ENCODE measurements around the gene NUDT2. TPM values are rescaled to one million over a fixed set of nuclear protein-coding genes. Genes with fewer than 3 reads are reported as not detected.

NUDT2 gene
- total and polyA plus RNA-seq, 10 of the 15 experiments (the other 5 are each of a cell fraction or from before 2014, with no cell fraction given), result 24.5 to 55.1 (median 33.6) TPM

GRCh38 chr9:34338665-34339385, 9.5 kb downstream of the NUDT2 start (continued):
- no peak for TF ChIP-seq TBL1XR1 (IDR thresholded peaks at IDR 0.05; ENCODE audit: low read depth, low read length)

- no peak for ATAC-seq
- in situ Hi-C loops (cut with MboI), result no loop called here
- Histone ChIP-seq H3K36me3 (ENCODE audit: control insufficient read depth in 2 of 2, insufficient read depth in 2 of 2, low read length in 1 of 2) (peaks cover 7 to 22% of the 10 kb centered on the region in 2 experiments), H3K4me3 (no peak overlapping the region), H4K20me1 (ENCODE audit: control insufficient read depth, insufficient read depth) (no peaks in the 10 kb centered on the region), H3K79me2 (ENCODE audit: control insufficient read depth, insufficient read depth, low read length) (no peaks in the 10 kb centered on the region), H3K9me3 (replicated peaks; ENCODE audit: control insufficient read depth, insufficient read depth, low read length) (no peaks in the 10 kb centered on the region), H3K9ac (ENCODE audit: control insufficient read depth, insufficient read depth, low read length) (no peak overlapping the region), H3K27ac (ENCODE audit: control insufficient read depth, insufficient read depth) (no peak overlapping the region), H3K27me3 (replicated peaks in 1 of 2; ENCODE audit: control insufficient read depth in 2 of 2, insufficient read depth in 2 of 2, low read length in 1 of 2) (no peaks in the 10 kb centered on the region), H3K4me2 (ENCODE audit: control insufficient read depth, insufficient read depth) (no peak overlapping the region), H3K4me1 (ENCODE audit: control insufficient read depth, insufficient read depth, low read length) (no peaks in the 10 kb centered on the region), H2AFZ (ENCODE audit: control insufficient read depth, low read depth, low read length) (no peak overlapping the region)
- POLR2A ChIA-PET, result no interaction called here
- intact Hi-C loops (cut with micrococcal nuclease; ENCODE audit: unreplicated experiment), result no loop called here
- DNase-seq (ENCODE audit: low read depth, low spot score), result no peak
- no peak for FAIRE-seq
- no TSS peak for BruUV-seq (replicated peaks)
- SMC1A ChIA-PET (ENCODE audit: uncharacterized antibody, unreplicated experiment), result no interaction called here
- 91% methylated on average over 7 of the region's 7 CpGs for WGBS (ENCODE audit: insufficient coverage, insufficient replicate concordance, low lambda C conversion rate, missing lambda C conversion rate)
- RAD21 ChIA-PET (ENCODE audit: unreplicated experiment), result no interaction called here
- CTCF ChIA-PET, result interaction anchor here (1.3 kb wide), 1 partner anchor 36 kb away, joined by 4 read pairs; no protein-coding TSS in a partner anchor
- no peak for TF ChIP-seq RUNX3 (IDR thresholded peaks at IDR 0.05; ENCODE audit: low read length)
- no peak for TF ChIP-seq HSF1 (IDR thresholded peaks at IDR 0.05; ENCODE audit: low read depth, low read length)
- TF ChIP-seq BMI1 (IDR thresholded peaks at IDR 0.05; ENCODE audit: borderline replicate concordance), result no peak
- no peak for TF ChIP-seq EGR1 (IDR thresholded peaks at IDR 0.05; ENCODE audit: borderline replicate concordance in 1 of 2, low read depth in 2 of 2, low read length in 2 of 2)
- no peak for TF ChIP-seq HDAC2 (IDR thresholded peaks at IDR 0.05)
- no peak for TF ChIP-seq BCL11A (IDR thresholded peaks at IDR 0.05; ENCODE audit: low read depth, low read length)
- TF ChIP-seq CEBPB (IDR thresholded peaks at IDR 0.05; ENCODE audit: borderline replicate concordance in 1 of 2, low read depth in 2 of 2, low read length in 2 of 2), result no peak
- TF ChIP-seq NR2C2 (IDR thresholded peaks at IDR 0.05; ENCODE audit: borderline replicate concordance, control insufficient read depth, insufficient read length, low read depth), result no peak
- no peak for TF ChIP-seq ELK1 (IDR thresholded peaks at IDR 0.05; ENCODE audit: low read depth, low read length)
- no peak for TF ChIP-seq TCF12 (IDR thresholded peaks at IDR 0.05; ENCODE audit: low read depth, low read length)
- TF ChIP-seq NFXL1 (IDR thresholded peaks at IDR 0.05; ENCODE audit: borderline replicate concordance), result no peak
- no peak for TF ChIP-seq E2F8 (IDR thresholded peaks at IDR 0.05; ENCODE audit: low read depth, partially characterized antibody)
- no peak for TF ChIP-seq RBBP5 (conservative IDR thresholded peaks at IDR 0.05)
- no peak for TF ChIP-seq USF1 (IDR thresholded peaks at IDR 0.05; ENCODE audit: borderline replicate concordance, extremely low read length, insufficient read depth, low read depth, low read length)
- TF ChIP-seq BRCA1 (IDR thresholded peaks at IDR 0.05; ENCODE audit: low read depth, low read length), result no peak
Observed at GRCh38 chr9:34341659-34342295, 12.4 kb downstream of the NUDT2 start.
